Activated T-cell treated with anti-CD3 and anti-CD28 coated beads for 48 hours (primary cell): ENCODE results near the gene RAC3.
"Not testable (repeated sequence)": the region's sequence is repeated elsewhere in the genome, so short reads cannot be mapped to it uniquely, and the experiment has no call there.

Source experiments
- DNase-seq: peaks from one replicate; pipeline ENCODE4 v3.0.0-alpha.2; 2020; ENCODE audit warnings: low read depth

The RAC3 gene

DNA sequence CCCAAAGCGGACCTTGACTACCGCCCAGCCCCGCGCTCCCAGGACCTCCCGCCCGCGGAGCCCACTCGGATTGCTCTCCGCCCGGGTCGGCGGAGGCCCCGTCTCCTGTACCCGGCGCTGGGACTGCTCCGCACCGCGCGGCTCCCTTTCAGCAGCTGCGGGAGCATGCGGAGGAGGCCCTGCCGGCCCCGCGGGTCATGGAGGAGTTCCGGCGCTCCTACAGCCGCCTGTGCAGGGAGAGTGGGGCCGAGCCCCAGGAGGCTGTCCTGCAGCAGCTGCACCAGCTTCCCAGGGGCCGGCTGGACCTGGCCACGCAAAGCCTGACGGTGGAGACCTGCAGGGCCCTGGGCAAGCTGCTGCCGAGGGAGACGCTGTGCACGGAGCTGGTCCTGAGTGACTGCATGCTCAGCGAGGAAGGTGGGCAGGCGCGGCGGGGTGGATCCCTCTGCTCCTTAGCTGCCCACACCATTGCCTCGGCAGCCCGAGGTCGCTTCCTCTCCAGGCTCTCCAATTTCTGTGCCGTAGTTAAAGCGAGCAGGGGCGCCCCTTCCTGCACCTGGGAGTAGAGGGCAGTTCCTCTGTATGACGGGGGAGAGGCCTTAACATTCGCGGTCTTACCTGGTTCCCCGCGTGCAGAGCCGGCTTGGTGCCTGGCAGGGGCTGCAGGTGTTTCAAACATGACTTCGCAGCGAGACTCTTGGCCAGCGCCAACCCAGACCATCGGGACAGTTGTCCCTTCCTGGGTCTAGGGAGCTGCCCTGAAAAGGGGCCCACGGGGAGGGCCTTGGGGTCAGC is 7.8 kb upstream of the RAC3 start:
- DNase-seq, result no peak

DNA sequence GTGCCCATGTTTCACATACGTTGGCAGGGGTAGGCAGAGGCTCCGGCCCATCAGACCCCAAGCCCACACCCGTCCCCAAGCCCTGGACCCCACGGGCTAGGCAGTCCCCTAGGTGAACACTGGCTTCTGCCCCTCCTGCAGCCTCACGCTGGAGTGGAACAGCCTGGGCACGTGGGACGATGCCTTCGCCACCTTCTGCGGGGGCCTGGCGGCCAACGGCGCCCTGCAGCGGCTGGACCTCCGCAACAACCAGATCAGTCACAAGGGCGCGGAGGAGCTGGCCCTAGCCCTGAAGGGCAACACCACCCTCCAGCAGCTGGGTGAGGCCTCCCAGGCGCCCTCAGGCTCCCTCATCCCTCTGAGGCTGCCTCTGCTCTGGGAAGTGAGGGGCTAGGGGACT is 6.6 kb upstream of the RAC3 start:
- DNase-seq, result no peak

DNA sequence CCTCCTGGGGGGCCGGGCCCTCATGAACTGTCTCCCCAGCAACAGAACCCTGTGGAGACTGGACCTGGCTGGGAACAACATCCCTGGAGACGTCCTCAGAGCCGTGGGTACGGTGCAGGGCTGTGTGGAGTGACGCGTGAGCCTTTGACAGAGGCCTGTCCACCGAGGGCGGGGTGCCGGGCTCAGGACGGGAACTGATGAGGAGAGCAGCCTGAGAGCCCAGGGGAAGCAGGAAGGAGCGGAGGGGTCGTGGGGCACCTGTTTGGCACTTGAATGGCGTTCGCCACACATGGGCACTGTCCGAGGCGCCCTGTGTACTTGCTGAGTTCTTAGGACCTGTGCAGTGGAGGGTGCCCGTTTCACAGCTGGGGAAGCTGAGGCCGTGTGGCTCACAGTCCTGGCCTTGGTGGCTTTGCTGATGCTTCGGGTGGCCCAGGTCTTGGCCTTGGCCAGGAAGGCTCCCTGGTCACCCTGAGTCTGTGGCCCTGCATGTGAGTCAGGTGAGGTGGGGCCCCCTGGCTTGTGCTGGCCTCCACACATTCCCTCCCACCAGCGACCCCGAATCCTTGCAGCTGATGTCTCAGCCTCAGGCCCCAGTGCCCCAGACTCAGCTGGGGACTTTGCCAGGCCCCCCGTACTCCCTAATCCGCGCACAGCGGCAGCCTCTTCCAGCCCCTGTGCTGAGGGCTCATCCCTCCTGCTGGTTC is 5.9 kb upstream of the RAC3 start:
- no peak for DNase-seq

DNA sequence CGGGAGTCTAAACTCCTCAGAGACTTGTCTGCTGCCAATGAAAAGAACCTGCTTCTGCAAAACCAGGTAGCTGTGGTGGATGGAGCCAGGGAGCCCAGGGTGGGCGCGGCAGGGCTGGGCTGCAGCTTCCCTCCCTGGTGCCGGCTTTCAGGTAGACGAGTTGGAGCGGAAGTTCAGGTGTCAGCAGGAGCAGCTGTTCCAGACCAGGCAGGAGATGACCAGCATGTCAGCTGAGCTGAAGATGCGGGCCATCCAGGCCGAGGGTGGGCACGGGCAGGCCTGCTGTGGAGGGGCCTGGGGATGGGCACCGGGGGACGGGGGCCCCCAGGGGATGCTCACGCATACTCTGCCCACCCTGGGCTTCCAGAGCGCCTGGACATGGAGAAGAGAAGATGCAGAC is 3.2 kb upstream of the RAC3 start:
- DNase-seq, result no peak

DNA sequence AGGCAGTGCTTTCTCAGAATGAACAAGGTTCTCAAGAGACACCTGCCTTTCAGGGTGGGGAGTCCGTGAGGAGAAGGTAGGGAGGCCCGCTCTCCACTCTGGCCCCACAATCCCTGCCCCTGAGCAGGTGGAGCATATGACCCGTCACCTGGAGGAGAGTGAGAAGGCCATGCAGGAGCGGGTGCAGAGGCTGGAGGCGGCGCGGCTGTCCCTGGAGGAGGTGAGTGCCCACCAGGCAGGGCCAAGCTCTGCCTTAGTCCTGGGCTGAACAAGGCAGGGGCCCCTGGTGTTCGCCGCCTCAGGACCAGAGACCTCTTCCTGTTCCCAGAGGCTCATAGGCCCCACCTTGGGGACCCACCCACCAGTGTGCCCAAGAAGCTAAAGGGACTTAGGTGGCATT is 2.5 kb upstream of the RAC3 start:
- DNase-seq, result no peak

DNA sequence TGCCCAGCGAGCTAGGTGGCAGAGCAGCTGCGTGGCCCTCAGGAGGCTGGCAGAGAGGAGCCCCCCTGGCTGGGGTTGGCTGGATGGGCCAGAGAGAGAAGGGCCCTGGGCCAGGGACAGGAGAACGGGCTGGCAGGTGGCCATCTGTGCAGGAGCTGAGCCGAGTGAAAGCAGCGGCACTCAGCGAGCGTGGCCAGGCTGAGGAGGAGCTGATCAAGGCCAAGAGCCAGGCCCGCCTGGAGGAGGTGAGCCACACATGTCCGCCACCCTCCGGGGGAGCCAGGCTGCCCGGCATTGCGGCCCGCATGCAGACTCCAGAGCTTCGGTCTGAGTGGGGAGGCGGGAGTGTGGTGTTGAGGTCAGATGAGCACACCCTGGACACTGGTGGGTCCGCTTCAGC is 2.1 kb upstream of the RAC3 start:
- DNase-seq, result no peak

DNA sequence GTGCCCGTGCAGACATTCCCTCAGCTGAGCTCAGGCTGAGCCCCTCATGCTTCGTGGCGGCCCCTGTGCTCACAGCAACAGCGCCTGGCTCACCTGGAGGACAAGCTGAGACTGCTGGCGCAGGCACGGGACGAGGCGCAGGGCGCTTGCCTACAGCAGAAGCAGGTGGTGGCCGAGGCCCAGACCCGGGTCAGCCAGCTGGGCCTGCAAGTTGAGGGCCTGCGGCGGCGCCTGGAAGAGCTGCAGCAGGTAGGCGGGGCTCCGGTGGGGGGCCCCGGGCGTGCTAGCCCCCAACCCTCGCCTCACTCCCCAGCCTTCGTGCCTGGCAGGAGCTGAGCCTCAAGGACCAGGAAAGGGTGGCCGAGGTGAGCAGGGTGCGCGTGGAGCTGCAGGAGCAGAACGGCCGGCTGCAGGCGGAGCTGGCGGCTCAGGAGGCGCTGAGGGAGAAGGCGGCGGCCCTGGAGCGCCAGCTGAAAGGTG is 1.4 kb upstream of the RAC3 start:
- no peak for DNase-seq

DNA sequence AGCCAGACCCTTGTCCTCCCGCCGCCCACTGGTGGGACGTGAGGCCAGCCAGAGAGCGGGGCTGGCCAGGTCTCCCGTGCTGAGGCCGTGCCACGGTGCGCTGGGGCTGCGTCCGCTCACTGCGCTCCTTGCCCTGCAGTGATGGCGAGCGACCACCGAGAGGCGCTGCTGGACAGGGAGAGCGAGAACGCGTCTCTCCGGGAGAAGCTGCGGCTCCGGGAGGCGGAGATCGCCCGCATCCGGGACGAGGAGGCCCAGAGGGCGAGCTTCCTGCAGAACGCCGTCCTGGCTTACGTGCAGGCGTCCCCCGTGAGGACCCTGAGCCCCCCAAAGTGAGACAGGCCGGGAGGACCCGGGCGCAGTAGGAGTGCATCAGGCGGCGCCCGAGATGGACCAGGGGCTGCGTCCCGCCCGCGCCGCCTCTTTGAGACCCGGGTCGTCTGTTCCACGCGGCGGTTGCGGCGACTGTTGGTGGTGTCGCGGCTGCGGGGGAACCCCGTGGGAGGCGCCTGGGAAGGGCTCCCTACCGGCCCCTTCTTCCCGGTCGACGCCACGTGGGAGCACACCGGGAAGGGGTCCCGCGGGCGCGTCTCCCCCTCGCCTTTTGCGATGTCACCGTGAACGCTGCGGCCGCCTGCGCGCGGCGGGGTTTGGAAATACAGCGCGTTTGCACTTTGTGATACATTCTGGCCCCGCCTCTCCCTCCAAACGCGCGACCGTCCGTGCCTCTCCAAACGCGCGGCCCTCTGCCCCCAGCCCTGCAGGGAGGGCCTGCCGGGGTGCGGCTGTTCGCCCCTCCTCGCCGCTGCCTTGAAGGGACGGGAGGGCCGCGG is 792 bp upstream of the RAC3 start:
- peak; percentile 80 for DNase-seq

DNA sequence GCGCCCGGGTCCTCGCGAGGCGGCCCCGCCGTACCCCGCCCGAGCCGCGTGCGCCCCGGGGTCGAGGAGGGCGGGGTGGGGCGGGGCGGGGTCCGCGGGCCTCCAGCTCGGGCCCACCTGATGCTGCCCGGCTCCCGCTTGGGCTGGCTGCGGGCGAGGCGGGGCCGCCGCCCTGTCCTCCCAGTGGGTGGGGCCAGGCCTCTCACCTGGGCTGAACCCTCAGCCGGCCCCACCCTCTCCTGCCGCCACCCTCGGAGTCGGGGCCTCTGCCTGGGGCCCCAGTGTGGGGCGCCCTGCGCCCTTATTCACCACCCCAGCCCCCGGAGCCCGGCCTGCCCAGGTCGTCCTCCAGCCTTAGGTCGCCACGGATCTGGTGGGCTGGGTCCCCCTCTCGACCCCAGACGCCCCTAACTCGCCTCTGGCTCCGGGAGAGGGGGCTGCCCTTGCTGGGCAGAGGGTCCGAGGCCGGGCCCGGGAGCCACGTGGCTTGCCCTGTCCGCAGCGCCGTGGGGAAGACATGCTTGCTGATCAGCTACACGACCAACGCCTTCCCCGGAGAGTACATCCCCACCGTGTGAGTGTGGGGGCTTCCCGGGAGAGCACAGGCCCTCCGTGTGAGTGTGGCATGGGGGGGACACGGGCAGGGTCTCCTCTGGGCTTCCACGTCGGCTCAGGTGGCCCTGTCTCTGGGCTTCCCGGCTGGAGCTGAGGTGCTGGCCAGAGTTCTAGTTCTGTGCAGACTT is 578 bp downstream of the RAC3 start:
- peak; percentile 46 for DNase-seq

DNA sequence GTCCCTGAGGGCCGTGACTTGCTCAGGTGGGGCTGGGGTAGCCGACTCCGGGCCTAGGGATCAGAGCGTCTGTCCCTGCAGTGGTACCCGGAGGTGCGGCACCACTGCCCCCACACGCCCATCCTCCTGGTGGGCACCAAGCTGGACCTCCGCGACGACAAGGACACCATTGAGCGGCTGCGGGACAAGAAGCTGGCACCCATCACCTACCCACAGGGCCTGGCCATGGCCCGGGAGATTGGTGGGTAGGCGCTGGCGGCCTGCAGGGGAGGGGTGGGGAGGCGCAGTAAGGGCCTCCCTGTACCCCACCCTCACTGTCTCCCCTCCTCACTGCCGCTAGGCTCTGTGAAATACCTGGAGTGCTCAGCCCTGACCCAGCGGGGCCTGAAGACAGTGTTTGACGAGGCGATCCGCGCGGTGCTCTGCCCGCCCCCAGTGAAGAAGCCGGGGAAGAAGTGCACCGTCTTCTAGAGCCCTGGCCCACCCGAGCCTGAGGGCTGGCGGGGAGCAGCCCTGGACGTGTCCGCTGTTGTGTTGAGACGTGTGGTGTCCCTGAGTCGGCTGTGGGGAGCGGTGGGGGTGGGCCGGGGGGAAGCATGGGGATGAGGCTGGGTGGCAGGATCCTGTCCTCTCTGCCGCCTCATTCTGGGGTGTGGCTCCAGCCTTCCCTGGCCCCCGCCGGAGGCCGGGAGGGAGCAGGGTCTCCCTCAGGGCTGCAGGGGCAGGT is 2.0 kb downstream of the RAC3 start:
- no peak for DNase-seq

DNA sequence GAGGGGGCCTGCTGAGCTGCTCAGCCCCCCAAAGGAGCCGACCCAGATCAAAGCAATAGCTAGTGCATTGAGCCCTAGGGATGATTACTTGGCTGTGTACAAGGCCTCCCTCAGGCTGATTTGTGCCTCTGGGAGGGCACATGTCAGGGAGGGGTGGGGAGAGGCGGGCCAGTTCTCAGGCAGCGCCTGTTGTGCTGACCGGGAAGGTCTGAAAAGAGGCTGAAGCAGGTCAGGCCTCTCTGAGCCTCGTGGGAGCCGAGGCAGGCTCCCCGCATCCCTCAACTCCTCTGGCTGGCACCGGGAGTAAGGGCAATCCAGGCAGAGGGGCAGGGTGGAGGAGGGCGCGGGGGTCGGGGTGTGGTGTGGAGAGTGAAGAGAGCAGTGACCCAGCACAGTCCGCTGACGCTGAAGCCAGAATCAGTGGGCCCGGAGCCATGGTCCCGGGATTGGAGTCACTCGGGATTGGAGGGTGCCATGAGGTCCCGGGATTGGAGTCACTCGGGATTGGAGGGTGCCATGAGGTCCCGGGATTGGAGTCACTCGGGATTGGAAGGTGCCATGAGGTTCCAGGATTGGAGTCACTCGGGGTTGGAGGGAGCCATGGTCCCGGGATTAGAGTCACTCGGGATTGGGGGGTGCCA is 3.0 kb downstream of the RAC3 start:
- DNase-seq, result no peak

DNA sequence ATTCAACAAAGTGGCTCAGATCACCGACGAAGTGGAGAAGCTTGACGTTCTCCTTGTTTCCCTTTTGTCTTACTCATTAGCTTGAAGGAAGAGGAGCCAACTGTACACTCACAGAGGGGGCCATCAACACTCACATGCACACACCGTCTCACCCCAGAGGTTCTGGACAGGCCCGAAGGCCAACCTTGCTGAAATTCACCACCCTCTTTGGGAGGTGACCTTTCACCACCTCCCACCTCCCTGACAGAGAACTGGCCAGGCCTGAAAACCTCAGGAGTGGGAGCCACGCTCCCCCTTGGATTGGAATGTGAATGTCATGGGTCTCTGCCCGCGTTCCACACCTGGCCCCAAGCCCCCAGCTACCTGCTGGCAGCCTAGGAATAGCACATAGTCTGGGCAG is 4.0 kb downstream of the RAC3 start:
- no peak for DNase-seq

DNA sequence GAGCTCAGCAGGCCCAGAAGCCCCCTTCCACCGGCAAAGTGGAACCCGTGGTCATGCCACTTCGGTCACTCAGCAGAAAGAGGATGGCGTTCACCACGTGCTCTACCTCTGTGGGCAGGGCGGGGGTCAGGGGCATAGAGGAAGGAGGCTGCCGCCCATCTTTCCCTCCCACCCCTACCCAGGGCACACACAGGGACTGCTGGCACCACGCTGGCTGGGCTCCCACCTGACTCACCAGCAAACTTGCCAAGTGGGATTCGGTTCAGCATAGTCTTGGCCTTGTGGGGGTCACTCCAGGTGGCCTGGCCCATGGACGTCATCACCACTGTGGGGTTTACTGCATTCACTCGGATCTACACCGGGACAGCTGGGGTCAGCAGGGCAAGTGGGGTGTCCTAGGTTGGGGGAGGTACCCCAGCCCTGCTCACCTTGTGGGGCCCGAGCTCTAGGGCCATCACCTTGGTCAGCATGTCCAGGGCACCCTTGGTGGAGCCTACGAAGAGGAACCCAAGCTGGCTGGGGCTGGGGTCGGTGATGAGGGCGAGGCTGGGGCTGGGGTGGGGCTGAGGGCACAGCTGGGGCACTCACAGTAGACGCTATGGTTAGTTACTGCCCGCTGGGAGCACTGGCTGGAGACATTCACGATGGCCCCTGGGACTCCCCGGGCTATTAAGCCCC is 4.6 kb downstream of the RAC3 start:
- no peak for DNase-seq

DNA sequence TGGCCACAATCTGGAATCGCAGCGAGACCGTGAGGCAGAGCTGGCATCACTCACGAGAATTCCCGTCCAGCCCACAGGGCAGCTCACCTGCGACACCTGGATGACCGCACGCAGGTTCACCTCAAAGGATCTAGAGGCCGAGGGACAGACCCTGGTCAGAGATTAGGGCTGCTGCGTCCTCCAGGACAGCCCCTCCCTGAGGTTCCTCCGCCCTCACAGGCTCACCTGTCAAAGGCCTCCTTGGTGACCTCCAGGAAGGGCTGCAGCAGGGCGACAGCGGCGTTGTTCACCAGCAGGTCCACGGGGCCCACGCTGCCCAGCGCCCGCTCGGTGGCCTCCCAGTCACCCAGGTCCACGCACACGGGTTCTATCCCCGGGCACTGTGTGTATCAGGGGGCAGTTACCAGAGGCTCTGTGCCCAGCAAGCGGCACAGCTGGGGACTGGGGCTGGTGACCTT is 5.2 kb downstream of the RAC3 start:
- no peak for DNase-seq

DNA sequence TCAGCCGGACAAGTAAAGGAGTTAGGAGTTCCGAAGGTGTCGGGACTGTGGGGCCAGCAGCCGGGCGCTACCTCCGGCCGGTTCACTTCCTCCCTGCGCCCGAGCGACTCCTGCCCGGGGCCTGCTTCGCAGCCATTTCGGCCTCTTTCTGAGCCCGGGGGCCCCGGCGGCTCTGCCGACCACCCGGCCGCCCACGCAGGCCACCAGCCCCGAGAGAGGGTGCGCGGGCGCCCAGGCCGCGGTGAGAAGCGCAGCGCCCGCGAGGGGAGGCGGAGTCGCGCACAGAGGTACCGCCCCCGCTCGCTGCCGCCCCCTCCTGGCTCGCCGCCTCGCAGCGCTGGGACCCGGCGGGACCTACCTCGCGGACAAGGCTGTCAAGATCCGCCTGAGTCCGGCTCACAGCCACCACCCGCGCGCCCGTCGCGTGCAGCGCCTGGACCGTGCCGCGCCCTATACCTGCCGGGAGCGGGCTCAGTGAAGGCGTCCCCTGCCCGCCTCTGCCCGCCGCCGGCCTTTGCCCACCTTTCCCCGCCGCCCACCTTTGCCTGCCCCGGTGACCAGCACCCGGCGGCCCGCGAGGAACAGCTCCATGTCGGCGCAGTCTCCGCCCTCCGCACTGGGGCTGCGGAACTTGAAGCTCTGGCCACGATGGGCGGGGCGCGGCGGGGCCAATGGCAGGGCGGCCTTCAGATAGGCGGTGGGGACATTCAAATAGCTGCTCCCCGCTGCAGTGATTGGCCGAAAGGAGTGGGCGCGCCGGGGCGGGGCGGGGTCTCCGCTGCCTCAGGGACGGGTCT is 5.8 kb downstream of the RAC3 start, which contains the start of gene DCXR:
DCXR (minus strand) TSS at position 606 of the 797 bp plus-strand sequence; CDS start at position 591, 15 bp downstream.
- peak; percentile 96 for DNase-seq

DNA sequence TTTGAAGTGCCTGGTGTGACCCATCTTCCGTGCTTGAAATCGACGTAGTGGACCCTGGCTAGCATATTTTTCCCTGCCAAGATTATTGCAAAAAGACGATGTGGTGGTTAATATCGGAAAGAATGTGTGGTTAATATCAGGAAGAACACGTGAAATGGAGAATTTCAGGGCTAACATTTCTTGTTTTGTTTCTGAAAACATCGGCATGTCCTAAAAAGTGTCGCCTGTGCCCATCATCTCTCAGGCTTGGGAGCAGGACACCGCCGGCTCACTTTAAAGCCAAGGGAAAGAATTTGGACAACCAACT is 6.4 kb downstream of the RAC3 start:
- DNase-seq, result no peak

DNA sequence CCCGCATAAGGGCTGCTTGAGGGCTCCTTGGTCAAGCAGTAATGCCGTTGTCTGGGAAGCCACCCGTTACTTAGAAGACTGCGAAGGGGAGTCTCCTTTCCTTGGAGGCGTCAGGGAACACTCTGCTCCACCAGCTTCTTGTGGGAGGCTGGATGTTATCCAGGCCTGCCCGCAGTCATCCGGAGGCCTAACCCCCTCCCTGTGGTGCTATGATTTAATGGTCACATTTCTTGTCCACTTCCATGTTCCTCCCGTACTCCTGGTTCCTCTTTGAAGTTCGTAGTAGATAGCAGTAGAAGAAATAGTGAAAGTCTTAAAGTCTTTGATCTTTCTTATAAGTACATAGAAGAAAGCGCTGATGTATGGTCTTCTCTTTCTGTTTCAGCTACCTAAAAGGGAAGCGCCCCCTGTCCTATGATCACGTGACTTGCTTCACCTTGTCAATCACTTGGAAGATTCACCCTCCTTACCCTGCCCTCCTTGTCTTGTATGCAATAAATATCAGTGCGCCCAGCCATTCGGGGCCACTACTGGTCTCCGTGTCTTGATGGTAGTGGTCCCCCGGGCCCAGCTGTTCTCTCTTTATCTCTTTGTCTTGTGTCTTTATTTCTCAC is 7.4 kb downstream of the RAC3 start:
- DNase-seq, result not testable (repeated sequence)

DNA sequence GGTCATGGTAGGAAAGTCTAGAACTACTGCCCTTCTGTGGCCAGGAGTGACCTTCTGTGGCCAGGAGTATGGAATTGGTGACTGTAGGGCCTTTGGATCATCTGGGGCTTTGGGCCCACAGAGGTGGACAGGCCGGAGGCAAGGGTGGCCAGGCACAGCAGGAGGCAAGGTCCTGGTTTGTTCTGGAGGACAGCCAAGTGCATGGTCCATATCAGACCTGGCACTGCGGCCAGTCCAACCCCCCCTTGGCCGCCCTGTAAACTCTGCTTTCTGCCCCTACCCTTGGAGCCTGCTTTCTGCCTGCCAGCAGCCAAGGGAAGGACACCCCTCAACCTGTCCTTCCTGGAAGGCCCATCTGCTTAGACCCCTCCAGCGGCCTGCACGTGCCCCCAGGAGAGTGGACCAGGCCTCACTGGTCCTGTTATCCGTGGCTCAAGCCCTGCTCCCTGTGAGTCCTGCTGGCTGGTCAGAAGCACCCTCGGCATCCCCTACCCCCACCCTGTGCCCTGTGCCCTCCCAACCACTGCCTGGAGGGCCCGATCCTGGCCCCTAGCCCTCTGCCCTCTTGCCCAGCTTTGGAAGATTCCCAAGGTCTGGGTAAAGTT is 8.3 kb downstream of the RAC3 start:
- no peak for DNase-seq
